Stimulated activated CD8-positive, alpha-beta memory T cell treated with anti-CD3 and anti-CD28 coated beads, Interleukin-2, amount 100 ng/mL, for 1 hour (primary cell): ENCODE results near the gene UBE2D1.
"Not testable (repeated sequence)": the region's sequence is repeated elsewhere in the genome, so short reads cannot be mapped to it uniquely, and the experiment has no call there.

Experiments
- DNase-seq, 2 donors: peaks; one replicate each; pipeline ENCODE4 v3.0.0-alpha.2; 2020; ENCODE audit warnings: low read depth in 2 of 2

Gene UBE2D1

DNA sequence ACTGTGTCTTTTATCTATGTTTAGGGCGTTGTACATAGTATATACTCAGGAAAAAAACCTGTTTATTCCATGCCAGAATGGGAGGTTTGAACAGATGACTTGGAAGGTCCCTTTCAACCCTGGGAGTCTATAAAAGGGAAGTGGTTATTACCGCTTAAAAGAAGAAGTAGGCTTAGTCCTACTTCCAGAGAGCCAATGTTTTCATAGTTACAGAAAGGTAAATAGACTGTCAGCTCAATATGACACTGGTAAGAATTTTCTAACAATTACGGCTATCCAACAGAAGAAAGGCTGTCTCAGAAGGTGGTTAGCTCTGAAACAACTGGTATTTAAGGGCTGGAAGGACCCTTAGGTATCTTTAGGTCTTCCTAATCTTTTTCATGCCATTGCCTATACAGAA lies 49.3 kb downstream of the UBE2D1 start:
- DNase-seq: no peak

DNA sequence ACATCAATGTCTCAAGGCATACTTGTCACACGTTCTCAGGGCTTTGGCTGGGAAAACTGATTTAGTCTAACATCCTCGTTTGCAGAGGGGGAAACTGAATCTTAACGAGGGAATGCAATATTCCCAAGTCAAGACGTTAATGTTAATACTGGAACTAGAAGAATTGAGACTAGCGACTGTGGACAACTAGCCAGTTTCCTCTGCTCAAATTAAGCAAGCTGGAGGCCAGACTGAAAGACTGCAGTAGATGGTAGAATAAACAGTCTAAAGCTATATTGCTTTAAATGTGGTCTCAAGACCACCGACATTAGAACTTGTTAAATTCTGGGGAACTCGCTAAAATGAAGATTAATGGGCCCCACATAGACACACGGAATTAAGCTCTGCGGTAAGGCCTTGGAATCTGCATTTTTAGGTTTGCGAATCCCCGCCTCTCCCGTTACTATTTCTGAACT lies 49.8 kb downstream of the UBE2D1 start:
- DNase-seq: no peak

- DNase-seq: peak; percentile 95 to 97
Observed at GRCh38 chr10:58384999-58385783, 50.4 kb downstream of the UBE2D1 start, which contains the start of gene TFAM. Gene TFAM (plus strand): TSS chr10:58385410. CDS start chr10:58385548, 138 bp downstream.

DNA sequence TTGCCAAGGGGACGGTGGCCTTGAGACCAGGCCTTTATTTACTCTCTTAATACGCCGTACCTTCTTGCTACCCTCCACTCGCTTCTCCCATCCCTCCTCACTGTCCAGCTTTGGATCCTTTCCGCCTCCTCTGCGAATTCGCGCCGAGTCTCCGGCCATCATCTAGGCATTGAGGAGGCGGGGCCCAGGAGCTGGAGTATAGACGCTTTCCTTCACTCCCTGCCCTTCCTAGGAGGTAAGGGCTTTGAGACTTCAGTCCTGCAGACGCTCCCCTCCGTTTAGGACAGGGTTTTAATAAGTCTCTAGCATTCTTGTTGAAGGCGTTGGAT lies 50.9 kb downstream of the UBE2D1 start:
- no peak for DNase-seq

GRCh38 chr10:58389024-58389423 lies 54.2 kb downstream of the UBE2D1 start:
- DNase-seq: no peak

GRCh38 chr10:58393317-58393716 lies 58.5 kb downstream of the UBE2D1 start:
- DNase-seq: no peak

- no peak for DNase-seq
Observed at GRCh38 chr10:58394471-58394870, 59.7 kb downstream of the UBE2D1 start.

DNA sequence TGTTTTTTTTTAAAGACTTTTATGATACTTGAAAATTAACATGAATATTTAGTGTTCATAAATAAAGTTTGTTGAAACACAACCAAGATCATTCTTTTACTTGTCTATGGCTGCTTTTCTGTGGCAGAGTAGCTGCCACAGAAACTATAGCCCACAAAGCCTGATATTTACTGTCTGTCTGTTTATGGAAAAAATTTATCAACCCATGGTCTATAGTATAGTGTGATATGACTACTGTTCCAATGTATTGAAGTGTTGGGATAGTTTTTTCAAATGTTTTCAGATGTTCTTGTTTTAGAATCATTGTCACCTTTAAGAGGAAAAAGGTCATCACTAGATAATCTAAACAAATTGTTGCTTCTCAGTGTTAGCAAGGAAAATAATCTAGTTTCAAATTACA lies 61.3 kb downstream of the UBE2D1 start:
- DNase-seq: no peak

DNA sequence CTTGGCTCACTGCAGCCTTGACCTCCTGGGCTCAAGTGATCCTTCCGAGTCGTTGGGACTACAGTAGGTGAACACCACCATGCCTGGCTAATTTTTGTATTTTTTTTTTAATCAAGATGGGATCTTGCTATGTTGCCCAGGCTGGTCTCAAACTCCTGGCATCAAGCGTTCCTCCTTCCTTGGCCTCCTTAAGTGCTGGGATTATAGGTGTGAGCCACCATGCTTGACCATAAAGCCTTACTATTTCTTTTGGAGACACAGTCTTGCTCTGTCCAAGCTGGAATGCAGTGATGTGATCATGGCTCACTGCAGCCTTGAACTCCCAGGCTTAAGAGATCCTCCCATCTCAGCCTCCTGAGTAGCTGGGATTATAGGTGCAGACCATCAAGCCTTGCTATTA lies 63.0 kb downstream of the UBE2D1 start:
- DNase-seq: no peak

DNA sequence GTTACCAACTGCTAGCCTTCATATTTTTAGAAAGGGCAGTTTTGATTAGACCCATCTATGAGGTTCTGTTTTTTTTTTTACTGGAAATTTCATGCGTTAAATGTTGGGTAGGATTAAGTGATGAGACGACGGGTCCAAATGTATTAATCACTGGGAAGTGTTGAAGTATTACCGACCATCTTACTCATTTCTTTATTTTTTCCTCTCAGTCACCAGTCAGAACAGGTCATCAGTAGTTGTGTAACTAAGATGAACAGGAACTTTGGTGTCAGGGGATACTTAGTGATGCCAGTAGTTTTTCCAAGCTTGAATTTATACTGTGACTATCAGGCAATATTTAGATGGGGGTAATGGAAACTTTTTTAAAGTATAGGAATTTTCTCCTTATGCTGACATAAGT lies 64.6 kb downstream of the UBE2D1 start:
- DNase-seq: no peak

DNA sequence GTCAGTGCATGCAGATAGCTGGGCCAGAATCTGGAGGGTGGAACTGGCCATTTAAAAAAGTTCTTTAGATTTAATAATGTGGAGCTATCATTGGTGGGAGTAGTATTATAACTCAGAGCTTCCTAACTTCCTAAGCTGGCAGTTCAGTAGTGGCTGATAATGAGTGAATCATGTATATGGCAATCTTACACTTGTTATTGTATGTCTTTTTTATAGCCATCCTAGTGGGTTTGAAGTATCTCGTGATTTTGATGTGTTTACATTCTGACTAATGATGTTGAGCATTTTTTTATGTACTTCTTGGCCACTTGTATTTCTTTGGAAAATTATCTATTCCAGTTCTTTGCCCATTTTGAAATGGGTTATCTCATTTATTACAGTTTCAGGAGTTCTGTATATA lies 65.8 kb downstream of the UBE2D1 start:
- DNase-seq: no peak

- DNase-seq: no peak
Observed at GRCh38 chr10:58404001-58404400, 69.2 kb downstream of the UBE2D1 start.

DNA sequence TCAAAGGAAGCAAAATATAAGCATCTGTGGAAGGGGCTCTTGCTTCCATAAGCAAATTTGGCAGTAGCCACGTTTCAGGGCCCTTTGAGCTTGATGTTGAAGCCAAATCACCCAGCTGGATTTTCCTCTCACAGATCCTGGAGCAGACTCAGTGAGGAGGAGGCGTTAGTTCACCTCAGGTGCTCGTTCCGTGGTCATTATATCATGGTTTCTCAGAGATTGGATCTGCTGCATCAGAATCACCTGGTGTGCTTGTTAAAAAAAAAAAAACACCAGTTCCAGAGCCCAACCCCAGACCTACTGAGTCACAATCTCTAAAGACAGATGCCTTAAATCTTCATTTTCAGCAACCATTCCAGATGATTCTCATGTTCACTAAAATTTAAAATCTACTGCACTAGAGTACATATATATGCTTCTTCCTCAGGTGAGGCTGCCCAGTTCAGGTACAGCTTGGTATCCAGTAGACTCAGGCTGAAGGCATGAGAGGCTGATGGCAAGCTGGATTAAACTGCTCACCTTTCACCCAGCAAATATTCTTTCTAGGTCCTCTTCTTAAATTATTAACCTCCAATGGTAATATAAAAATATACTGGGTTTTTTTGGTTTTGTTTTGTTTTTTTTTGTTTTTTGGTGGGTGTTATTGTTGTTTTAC lies 75.3 kb downstream of the UBE2D1 start:
- no peak for DNase-seq

DNA sequence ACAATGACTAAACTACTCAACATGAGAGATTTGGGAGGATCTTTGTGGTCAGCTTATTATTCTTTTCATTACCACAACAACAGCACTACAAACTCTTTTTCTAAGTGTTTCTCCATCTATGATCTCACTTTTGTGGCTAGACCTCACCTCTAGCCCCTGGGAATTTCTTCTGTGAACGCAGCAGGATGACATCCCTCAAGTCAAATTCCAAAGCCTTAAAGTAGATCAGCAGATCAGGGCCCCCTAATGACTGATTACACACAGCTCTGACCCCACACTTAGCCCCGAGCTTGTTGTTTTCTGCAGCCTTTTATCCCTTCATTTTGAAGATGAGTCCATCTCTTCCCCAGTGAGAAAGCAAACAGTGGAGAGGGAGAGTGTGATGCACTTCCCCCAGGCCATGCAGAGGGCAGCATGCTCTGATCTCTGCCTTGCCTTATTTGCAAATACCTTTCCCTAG lies 77.7 kb downstream of the UBE2D1 start:
- DNase-seq: no peak

DNA sequence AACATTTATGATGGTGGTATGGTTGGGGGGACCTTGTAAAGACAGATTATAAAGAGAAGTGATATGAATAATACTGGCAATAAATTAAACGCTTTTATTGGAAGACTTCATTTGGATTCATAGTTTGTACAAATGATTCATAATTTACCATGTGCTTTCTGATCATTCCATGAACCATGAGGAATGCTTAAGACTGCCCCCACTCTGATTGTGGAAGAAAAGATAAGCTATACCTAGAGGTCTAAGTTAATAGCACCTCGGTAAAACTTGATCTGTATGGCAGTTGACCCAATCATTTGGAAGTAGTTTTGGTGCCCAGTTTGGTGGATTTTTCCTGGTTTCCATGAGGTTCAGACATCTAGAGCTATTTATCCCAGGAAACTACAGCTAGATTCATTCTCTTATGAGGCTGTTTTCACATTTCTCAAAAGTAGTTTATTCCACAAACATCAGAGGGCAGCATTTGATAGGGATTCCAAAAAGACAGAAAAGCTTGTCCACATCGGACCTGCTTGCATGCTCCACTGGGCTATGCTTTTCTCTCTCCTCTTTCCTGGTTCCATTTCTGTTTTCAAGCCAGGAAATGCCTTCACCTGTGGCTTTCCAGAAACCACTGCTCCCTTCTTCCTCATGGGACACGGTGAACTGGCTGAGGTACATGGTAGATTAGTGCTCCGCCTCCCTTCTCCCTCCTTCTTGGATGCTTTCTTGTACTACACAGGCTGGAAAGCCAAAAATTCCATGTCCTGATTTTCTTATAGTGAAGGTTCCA lies 79.7 kb downstream of the UBE2D1 start:
- no peak for DNase-seq

DNA sequence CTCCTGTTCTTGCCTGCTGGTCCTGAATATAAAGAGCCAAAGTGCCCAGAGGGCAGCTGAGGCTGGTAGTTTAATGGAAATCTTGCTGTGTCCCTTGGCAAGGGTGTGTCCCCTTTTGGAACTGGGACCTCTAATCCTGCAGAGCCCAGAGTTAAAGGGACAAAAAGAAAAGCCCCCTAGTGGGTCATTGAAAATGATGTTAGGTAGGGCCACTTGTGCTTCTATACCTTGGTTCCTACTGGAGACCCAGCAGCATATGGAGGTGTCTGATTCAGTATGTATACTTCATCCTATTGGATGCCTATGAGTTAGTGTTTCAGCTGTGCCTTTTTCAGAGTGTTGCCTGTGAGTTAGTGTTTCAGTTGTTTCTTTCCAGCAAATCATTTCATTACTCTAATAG lies 81.0 kb downstream of the UBE2D1 start:
- DNase-seq: no peak

GRCh38 chr10:58417902-58418301 lies 83.1 kb downstream of the UBE2D1 start:
- DNase-seq: not testable (repeated sequence)
